Measurements from ENCODE around the gene GTF2IRD1. TPM values are rescaled to one million over a fixed set of nuclear protein-coding genes. Genes with fewer than 3 reads are reported as not detected.
"Not testable (repeated sequence)": the region's sequence is repeated elsewhere in the genome, so short reads cannot be mapped to it uniquely, and the experiment has no call there.

GTF2IRD1 gene
- total and polyA plus RNA-seq, 2 experiments from 2014 or later, result 34.9 to 39.6 TPM

DNA sequence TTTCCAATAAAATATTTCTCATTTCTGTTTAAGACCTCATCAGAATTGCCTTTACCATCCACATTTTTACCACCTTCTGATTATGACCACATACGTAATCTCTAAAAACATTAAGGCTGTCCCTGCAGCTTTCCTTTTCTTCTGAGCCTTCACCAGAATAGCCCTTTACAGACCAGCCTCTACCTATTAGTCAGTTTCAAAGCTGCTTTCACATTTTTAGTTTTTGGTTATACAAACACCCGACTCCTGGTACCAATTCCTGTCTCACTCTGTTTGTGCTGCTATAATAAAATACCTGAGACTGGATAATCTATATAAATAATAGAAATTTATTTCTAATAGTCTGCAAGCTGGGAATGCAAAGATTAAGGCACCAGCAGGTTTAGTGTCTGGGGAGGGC is 15.4 kb upstream of the GTF2IRD1 start:
- 100% methylated on average over 2 of the region's 2 CpGs for WGBS (ENCODE audit: low lambda C conversion rate, missing lambda C conversion rate)
- H3K36me3 ChIP-seq (replicated peaks; ENCODE audit: insufficient read depth, low read depth), result no peaks in the 10 kb centered on the region
- no peak overlapping the region for H3K4me3 ChIP-seq
- H4K20me1 ChIP-seq (ENCODE audit: insufficient read depth, poor library complexity, severe bottlenecking), result no peaks in the 10 kb centered on the region
- no peak overlapping the region for H2AFZ ChIP-seq
- peaks cover 12% of the 10 kb centered on the region for H3K4me1 ChIP-seq (ENCODE audit: insufficient read depth)
- H3K9me2 ChIP-seq (replicated peaks; ENCODE audit: insufficient read depth), result no peaks in the 10 kb centered on the region
- H3K27ac ChIP-seq, result no peak overlapping the region
- H3K9me3 ChIP-seq (ENCODE audit: low read depth), result no peaks in the 10 kb centered on the region
- no peaks in the 10 kb centered on the region for H3K27me3 ChIP-seq
- DNase-seq (ENCODE audit: low spot score), result no peak
- no peaks in the 10 kb centered on the region for H3K79me2 ChIP-seq
- TF ChIP-seq EZH2phosphoT487 (IDR thresholded peaks at IDR 0.05; ENCODE audit: low read depth, severe bottlenecking, unreplicated experiment), result no peak
- no peak for TF ChIP-seq EZH2 (IDR thresholded peaks at IDR 0.05; ENCODE audit: borderline replicate concordance)
- no peak overlapping the region for H3K4me2 ChIP-seq

DNA sequence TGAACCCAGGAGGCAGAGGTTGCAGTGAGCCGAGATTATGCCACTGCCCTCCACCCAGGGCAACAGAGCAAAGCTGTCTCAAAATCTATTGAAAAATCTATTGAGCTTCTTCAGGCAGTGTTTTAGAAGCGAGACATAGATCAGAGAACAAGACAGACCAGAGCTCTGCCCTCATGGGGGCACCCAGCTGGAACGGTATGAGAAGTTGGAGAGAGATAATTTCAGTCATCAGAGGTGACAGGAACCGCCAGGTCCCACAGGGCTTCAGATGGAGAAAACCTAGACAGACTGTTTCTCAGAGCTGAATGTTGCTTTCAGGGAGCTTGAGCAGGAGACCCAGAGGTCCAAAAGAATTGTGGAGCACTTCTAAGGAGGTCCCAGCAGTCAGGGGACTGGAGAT is 14.2 kb upstream of the GTF2IRD1 start:
- Histone ChIP-seq H3K36me3 (replicated peaks; ENCODE audit: insufficient read depth, low read depth) (no peaks in the 10 kb centered on the region), H3K27ac (no peak overlapping the region), H3K27me3 (no peaks in the 10 kb centered on the region), H3K9me2 (replicated peaks; ENCODE audit: insufficient read depth) (no peaks in the 10 kb centered on the region), H3K4me1 (ENCODE audit: insufficient read depth) (peaks cover 12% of the 10 kb centered on the region), H3K4me3 (no peak overlapping the region), H3K4me2 (no peak overlapping the region), H3K9me3 (ENCODE audit: low read depth) (no peaks in the 10 kb centered on the region), H4K20me1 (ENCODE audit: insufficient read depth, poor library complexity, severe bottlenecking) (no peaks in the 10 kb centered on the region), H3K79me2 (no peaks in the 10 kb centered on the region), H2AFZ (no peak overlapping the region)
- TF ChIP-seq, protein P1, sequence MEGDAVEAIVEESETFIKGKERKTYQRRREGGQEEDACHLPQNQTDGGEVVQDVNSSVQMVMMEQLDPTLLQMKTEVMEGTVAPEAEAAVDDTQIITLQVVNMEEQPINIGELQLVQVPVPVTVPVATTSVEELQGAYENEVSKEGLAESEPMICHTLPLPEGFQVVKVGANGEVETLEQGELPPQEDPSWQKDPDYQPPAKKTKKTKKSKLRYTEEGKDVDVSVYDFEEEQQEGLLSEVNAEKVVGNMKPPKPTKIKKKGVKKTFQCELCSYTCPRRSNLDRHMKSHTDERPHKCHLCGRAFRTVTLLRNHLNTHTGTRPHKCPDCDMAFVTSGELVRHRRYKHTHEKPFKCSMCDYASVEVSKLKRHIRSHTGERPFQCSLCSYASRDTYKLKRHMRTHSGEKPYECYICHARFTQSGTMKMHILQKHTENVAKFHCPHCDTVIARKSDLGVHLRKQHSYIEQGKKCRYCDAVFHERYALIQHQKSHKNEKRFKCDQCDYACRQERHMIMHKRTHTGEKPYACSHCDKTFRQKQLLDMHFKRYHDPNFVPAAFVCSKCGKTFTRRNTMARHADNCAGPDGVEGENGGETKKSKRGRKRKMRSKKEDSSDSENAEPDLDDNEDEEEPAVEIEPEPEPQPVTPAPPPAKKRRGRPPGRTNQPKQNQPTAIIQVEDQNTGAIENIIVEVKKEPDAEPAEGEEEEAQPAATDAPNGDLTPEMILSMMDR (IDR thresholded peaks at IDR 0.05; ENCODE audit: poor library complexity), result no peak
- TF ChIP-seq EZH2 (IDR thresholded peaks at IDR 0.05; ENCODE audit: borderline replicate concordance), result no peak
- DNase-seq (ENCODE audit: low spot score), result no peak
- 91% methylated on average over 4 of the region's 4 CpGs for WGBS (ENCODE audit: low lambda C conversion rate, missing lambda C conversion rate)

DNA sequence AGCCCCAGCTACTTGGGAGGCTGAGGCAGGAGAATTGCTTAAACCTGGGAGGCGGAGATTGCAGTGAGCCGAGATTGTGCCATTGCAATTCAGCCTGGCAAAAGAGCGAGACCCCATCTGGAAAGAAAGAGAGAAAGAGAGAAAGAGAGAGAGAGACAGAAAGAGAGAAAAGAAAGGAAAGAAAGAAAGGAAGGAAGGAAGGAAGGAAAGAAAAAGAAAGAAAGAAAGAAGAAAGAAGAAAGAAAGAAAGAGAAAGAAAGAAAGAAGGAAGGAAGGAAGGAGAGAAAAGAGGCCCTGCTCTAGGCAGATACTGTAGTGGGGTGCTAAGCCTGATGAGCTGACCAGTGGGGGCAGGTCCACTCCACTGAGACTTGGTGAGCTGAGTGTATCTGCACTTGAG is 13.6 kb upstream of the GTF2IRD1 start:
- H3K4me2 ChIP-seq; H2AFZ ChIP-seq; H3K4me3 ChIP-seq; DNase-seq (ENCODE audit: low spot score); H3K79me2 ChIP-seq; H3K27me3 ChIP-seq; H3K9me3 ChIP-seq (ENCODE audit: low read depth); H3K27ac ChIP-seq; H4K20me1 ChIP-seq (ENCODE audit: insufficient read depth, poor library complexity, severe bottlenecking); H3K9me2 ChIP-seq (replicated peaks; ENCODE audit: insufficient read depth); H3K36me3 ChIP-seq (replicated peaks; ENCODE audit: insufficient read depth, low read depth): not testable (repeated sequence)
- WGBS (ENCODE audit: low lambda C conversion rate, missing lambda C conversion rate), result 89% methylated on average over 3 of the region's 3 CpGs
- H3K4me1 ChIP-seq (ENCODE audit: insufficient read depth), result peaks cover 11% of the 10 kb centered on the region

DNA sequence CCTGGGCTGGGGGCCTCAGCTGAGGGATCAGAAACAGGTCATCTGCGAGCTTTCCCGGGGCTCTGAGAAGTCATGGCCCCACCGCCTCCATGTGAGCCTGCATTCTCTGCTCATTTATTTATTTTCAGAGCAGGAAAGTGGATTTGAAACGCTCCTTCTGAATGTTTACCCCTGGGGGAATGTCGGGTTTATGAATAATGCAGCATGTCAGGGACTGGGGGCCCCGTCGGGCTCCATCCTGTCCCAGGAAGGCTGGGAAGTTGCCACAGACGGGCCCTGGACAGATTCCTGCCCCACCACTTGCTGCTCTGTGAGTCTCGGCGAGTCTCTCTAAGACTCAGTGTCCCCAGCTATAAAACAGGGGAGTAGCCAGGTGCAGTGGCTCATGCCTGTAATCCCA is 11.9 kb upstream of the GTF2IRD1 start:
- TF ChIP-seq EZH2phosphoT487 (IDR thresholded peaks at IDR 0.05; ENCODE audit: low read depth, severe bottlenecking, unreplicated experiment) (no peak), EZH2 (IDR thresholded peaks at IDR 0.05; ENCODE audit: borderline replicate concordance) (no peak)
- TF ChIP-seq, protein P1 (IDR thresholded peaks at IDR 0.05; ENCODE audit: poor library complexity), result no peak
- Histone ChIP-seq H3K4me1 (ENCODE audit: insufficient read depth) (peaks cover 8% of the 10 kb centered on the region), H3K4me3 (no peak overlapping the region), H4K20me1 (ENCODE audit: insufficient read depth, poor library complexity, severe bottlenecking) (no peaks in the 10 kb centered on the region), H3K9me3 (ENCODE audit: low read depth) (no peaks in the 10 kb centered on the region), H3K9me2 (replicated peaks; ENCODE audit: insufficient read depth) (no peaks in the 10 kb centered on the region), H3K36me3 (replicated peaks; ENCODE audit: insufficient read depth, low read depth) (no peaks in the 10 kb centered on the region), H3K79me2 (no peaks in the 10 kb centered on the region), H3K4me2 (no peak overlapping the region), H3K27me3 (no peaks in the 10 kb centered on the region), H3K27ac (peak overlapping the region; percentile 22), H2AFZ (no peak overlapping the region)
- DNase-seq (ENCODE audit: low spot score), result no peak
- 47% methylated on average over 10 of the region's 10 CpGs for WGBS (ENCODE audit: low lambda C conversion rate, missing lambda C conversion rate)

Measured in hepatocyte (in vitro differentiated cells).